SHP77 treated with DMSO at 0.1 percent for 48 hours (cell line): ENCODE measurements around the gene DDX19B.
"Not testable (repeated sequence)": the region's sequence is repeated elsewhere in the genome, so short reads cannot be mapped to it uniquely, and the experiment has no call there.

Experiments
- DNase-seq: peaks from one replicate; lab custom pipeline; 2025; lab: John Stamatoyannopoulos, UW

Gene DDX19B

GRCh38 chr16:70298988-70299938 lies at the start of gene DDX19B:
Gene DDX19B, plus strand, starts transcription at chr16:70299186. Its CDS starts 112 bp downstream, at chr16:70299298.
- peak; percentile 90 for DNase-seq

GRCh38 chr16:70249697-70250096 lies 49.3 kb upstream of the DDX19B start:
- not testable (repeated sequence) for DNase-seq

DNA sequence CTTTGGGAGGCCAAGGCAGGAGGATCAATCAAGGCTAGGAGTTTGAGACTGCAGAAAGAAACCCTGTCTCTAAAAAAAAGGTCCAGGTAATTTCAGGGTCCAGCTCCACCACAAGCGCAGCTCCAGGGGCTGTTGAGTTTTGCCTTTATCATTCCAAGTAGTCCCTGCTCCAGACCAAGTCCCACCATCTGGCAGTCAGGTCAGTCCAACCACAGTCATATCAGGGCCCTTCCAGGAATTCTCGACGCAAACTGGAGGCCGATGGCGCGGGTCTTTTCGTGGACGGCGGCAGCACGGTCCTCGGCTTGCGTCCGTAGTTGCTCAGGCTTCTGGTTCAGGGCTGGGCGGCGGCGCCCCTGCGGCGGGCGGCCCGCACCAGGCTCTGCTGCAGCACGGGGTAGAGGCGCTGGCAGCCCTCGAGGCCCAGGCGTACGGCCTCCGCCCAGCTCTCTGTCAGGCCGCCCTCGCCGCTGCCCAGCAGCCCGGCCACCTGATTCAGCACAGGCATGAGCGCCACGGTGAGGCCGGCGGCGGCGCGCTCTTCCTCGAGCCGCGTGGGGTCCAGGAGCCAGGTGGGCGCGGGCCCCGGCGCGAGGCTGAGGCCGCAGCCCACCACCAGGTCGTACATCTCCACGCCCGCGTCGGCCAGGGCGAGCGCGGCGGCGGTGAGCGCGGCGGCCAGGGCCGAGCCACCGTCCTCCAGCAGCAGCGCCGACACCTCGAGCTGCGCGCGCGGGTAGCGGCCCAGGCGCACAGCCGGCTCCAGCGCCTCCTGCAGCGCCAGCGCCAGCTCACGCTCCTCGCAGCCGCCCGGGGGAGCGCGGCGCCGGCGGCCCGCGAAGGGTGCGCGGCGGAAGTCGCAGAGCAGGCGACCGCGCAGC lies 48.0 kb upstream of the DDX19B start:
- no peak for DNase-seq

DNA sequence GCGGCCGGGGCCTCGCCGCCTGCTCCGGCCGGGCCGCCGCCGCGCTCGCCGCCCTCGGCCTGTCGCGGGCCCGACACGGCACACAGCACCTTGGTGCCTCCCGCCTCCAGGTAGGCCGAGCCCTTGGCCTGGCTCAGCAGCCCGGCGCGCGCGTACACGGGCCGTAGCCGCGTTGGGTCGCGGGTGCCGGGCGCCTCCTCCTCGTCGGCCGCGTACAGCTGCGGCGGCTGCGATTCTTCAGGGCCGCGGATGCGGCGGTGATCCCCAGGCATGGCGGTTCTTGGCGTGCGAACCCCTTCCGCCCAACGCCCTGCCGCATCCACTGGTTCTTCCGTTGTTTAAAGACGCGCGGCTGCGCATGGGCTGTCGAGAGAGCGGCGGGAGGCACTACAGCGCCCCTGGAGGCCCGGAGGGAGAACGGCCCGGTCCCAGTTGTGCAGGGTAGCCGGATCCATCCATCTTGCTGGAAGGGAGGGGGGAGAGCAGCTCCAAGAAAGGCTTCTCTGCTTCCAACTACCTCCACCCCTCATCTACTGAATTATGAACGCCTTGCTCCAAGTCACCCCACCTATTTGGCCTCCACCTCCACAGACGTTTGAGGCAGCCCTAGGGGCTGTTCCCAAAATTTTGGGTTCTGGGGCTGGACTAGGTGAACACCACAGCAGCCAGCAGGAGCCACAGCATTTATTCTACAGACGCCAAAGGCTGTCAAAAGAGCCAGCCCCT lies 47.2 kb upstream of the DDX19B start, which contains the start of gene EXOSC6:
TSS of gene EXOSC6 (minus strand) at position 312 of the 726 bp plus-strand sequence. CDS start at position 272, 40 bp downstream.
- peak; percentile 87 for DNase-seq

DNA sequence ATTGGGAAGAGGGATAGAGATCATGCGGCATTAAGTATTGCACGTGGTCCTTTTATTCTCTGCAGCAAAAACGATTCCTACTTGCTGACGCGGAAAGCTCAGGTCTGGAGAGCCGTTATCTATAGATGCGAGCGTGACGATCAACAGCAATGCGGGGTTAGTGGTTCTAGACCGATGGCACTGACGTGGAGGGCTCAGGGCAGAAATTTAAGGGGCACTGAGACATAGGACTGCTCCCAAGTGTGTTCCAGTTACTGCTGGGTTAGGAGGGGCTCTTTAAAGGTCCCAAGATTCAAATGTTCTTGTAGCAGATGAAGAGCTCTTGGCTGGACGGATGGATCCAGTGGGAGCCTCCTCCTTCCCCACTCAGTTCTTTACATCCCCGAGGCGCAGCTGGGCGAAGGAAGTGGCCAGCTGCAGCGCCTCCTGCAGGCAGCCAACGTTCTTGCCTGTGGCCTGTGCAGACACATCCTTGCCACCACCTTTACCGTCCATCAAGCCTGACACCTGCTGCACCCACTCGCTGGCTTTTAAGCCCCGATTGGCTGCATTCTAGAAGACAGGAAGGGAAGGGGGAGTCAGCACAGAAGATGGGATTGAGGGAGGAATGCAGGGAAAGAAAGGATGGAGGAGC lies 46.5 kb upstream of the DDX19B start:
- no peak for DNase-seq

DNA sequence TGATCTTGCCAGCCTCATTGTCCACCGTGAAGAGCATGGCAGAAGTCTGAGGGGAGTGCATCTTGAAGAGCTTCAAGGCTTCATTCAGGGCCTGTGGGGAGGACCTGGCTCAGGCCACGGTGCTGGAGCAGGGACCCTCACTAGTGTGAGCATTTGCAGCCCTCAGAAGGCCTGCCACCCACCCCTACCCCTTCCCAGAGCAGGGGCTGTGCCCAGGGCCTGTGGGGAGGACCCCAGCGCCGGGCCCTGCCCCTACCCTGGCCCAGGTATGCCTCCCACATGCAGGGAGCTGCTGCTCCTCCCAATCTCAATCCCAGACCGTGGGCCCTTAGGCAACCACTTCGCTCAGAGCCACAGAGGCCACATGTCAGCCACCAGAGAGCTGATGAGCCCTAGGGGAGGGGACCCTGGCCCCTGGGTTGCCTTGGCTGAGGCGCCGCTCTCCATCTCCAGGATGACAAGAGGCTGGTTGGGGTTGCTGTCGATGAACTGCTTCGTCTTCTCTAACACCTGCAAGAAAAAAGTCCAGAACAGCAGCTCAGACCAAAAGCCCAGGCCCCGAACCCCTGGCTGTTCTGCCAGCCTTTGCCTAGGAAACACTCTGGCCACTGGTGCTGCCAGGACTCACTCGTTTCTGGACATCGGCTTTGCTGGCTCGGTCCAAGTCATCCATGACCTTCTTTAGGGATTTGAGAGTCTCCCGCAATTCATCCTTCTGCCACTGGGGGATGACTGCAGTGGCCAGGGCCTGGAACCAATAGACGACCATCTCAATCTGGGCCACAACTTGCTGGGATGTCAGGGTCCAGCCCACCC lies 45.5 kb upstream of the DDX19B start:
- DNase-seq = no peak

DNA sequence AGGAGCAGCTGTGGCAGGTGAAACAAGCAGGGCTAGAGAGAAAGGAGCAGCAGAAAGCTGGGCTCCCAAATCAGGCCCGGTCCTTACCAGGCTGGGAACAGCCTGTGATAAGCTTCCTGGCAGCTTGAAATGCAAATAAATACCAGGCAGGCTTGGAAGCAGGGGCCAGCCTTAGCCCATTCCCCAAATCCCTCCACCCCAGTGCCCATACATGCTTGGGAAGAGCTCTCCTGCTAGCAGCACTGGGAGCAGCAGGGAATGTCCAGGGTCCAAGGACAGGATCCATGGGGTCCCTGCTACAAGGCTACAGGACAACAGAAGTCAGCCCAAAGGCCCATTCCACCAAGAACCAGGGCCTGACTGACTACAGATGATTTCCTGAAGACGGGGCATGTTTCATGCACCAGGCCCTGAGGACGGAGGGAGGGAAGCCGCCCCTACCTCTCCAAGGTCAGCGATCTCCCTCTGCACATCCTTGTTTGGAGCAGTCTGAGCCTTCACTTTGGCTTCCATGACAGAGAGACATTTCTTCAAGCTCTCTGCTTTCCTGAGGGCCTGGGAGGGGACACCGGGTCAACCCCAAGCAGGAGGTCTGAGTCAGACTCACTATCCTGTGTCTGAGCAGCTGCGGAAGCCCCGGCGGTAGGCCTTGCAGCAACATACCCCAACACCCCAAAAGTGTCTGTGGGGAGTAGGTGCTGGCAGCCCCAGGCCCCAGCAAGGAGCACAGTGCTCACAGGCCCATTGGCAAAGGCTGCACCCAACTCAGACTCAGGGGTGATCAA lies 44.6 kb upstream of the DDX19B start:
- DNase-seq = no peak

DNA sequence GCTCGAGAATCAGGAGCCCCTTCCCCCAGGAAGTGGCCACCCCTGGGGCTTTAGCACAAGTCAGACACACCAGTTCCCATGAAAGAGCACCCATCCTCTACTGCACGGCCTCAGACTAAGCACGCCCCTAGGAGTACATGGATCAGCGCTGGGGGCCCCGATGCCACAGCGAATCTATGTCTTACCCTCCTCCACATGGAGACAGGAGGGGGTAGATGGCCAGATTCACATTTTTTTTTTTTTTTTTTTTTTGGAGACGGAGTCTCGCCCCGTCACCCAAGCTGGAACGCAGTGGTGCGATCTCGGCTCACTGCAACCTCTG lies 44.1 kb upstream of the DDX19B start:
- no peak for DNase-seq

- no peak for DNase-seq
Measured at GRCh38 chr16:70255574-70255973, 43.4 kb upstream of the DDX19B start.

DNA sequence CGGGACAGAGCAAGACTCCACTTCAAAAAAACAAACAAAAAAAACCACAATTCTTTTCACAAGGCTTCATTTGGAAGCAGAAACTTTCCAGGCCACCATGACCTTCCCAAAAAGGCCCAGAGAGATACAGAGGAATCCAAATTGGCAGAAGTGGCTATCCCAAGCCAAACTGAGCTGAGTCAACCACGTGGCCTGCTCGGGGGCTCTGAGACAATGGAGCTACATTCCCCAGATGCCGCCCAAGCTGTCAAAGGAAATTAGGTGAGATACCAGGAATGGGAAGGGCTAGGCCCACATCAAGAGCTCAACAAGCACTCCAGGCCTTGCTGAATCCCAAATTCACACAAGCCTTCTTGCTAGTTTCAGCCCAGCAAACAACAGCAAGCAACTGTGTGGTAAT lies 41.6 kb upstream of the DDX19B start:
- DNase-seq = no peak

GRCh38 chr16:70258065-70258464 lies 40.9 kb upstream of the DDX19B start:
- DNase-seq = no peak

DNA sequence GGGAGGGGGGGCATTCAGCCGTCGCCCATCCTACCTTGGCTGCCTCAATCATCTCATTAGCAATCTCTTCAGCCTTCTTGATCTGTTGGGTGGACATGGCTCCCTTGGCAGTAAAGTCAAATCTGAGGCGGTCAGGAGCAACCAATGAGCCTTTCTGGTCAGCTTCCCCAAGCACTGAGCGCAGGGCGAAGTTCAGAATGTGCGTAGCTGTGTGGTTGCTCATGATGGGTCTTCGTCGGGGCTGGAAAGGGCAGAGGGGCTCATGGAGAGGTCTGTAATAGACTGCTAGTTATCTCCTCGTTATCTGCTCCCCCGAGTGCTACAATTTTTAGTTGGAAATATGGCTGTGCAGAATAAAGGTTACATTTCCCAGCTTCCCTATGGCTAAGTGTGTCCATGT lies 40.0 kb upstream of the DDX19B start:
- no peak for DNase-seq

GRCh38 chr16:70259903-70260302 lies 39.1 kb upstream of the DDX19B start:
- DNase-seq = not testable (repeated sequence)

DNA sequence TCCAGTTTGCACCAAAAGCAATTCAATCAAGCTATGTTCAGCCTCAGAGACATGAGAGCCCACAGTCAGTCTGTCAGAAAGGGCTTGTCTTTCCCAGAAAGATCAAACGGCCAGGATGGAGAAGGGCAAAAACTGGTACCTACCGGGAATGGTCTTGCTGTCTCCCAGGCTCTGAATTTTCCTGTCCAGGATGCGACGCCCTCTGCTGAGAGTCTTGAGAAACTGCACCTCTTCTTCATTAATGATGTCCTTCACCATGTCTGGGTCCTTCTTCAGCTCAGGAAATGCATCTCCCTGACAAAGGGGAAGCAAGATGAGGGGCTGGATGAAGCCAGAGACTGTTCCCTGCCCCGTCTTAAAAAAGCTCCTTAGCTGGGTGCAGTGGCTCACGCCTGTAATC lies 31.5 kb upstream of the DDX19B start:
- DNase-seq = peak; percentile 36

DNA sequence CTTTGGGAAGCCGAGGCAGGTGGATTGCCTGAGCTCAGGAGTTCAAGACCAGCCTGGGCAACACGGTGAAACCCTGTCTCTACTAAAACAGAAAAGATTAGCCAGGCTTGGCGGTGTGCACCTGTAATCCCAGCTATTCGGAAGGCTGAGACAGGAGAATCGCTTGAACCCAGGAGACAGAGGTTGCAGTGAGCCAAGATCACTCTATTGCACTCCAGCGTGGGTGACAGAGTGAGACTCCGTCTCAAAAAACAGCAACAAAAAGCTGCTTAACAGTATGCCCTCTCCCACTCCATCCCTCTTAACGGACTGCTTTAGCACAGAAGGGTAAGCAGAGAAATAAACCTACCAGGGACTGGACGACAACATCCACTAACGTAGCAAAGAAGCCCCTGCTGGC lies 31.1 kb upstream of the DDX19B start:
- DNase-seq = not testable (repeated sequence)

DNA sequence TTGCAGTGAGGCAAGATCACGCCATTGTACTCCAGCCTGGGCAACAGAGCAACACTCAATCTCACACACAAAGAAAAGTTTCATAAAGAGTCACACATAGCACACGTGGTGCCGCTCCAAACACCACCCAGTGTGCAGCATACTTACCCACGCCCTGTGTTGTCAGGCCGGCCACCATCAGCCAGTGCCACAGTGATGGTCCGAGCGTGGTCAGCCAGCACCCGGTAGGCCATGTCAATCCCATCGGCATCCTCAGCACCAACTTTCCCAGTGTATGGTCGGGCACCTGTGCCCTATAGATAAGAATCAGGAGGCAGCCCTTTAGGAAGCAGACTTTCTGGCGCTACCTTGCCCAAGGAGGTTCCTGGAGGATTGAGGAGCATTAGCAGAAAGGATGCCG lies 29.5 kb upstream of the DDX19B start:
- DNase-seq = no peak

GRCh38 chr16:70270176-70270575 lies 28.8 kb upstream of the DDX19B start:
- DNase-seq = no peak

DNA sequence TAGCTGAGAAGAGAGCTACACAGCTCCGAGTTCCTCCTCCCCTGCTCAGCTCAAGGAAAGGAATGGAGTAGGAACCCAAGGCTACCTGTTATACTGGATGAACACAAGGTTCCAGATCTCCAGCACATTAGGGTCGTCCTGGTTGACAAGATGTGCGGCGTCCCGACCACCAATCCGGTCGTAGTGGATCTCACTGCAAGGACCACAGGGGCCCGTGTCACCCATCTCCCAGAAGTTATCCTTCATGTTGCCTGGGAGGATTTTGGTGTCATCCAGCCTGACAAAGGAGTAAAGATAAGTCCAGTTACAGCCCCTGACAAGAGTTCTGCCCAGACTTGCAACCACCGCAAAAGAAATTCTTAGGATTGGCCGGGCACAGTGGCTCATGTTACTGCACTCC lies 27.3 kb upstream of the DDX19B start:
- no peak for DNase-seq

GRCh38 chr16:70276392-70276791 lies 22.6 kb upstream of the DDX19B start:
- no peak for DNase-seq
